A549 (cell line): ENCODE results near the gene GREB1.

Experiments
- POLR2AphosphoS2 ChIP-seq: conservative IDR thresholded peaks from 2 replicates; pipeline ENCODE4 v1.6.1; 2012; ENCODE audit warnings: low read length, improper control_type of control experiment, inconsistent platforms
- SREBF2 ChIP-seq: fragments of 450-650 bp; IDR thresholded peaks from 2 replicates; pipeline ENCODE4 v1.6.1; 2014; ENCODE audit warnings: mild to moderate bottlenecking, moderate library complexity
- ZFP36 ChIP-seq: fragments of 450-650 bp; IDR thresholded peaks from 2 replicates; pipeline ENCODE4 v1.6.1; 2014; ENCODE audit warnings: borderline replicate concordance; ENCODE audit not compliant: partially characterized antibody
- TF ChIP-seq, protein P1 (sequence below): fragments of >200 bp; sonication (Bioruptor Twin); formaldehyde crosslinking; IDR thresholded peaks from 3 replicates; pipeline ENCODE4 v1.5.1; 2016
- TF ChIP-seq, protein P2 (sequence below): fragments of >200 bp; sonication (Bioruptor Twin); formaldehyde crosslinking; IDR thresholded peaks from 2 replicates; pipeline ENCODE4 v1.6.1; 2016

DNA sequence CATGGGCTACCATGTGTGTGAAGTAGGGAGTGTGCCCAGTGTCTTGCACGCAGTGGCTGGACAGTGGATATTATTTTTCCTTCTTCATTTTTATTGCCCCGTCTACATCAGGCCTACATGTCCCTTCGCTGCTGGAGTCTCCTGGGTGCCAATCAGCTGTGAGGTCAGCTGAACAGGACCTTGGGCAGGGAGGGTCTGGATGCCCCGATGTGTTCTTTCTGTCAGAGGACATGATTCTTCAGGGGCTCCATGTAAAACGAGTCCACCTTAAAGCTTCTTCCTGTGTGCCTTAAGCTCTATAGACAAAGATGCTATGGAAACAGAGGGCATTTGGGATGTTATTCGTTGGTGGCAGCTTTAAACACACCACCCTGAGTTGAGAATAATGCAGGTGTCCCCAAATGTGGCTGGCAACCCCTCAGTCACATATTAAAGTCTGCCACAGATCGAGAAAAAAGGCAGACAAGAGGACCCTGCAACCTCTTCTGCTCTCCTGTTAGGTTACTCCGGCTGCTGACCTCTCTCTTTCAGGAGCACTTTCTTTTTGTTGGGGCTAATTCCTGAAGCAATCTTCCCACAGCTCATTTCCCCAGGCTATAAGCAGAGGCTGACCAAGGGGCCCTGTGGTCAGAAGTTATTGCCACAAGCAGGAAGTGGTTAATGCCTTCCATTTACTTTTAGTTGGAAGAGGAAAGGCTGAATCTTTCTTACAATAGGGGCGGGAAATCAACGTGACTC lies 20.0 kb downstream of the GREB1 start:
- TF ChIP-seq SREBF2 (no peak), ZFP36 (no peak), POLR2AphosphoS2 (no peak)
- TF ChIP-seq, protein P1, sequence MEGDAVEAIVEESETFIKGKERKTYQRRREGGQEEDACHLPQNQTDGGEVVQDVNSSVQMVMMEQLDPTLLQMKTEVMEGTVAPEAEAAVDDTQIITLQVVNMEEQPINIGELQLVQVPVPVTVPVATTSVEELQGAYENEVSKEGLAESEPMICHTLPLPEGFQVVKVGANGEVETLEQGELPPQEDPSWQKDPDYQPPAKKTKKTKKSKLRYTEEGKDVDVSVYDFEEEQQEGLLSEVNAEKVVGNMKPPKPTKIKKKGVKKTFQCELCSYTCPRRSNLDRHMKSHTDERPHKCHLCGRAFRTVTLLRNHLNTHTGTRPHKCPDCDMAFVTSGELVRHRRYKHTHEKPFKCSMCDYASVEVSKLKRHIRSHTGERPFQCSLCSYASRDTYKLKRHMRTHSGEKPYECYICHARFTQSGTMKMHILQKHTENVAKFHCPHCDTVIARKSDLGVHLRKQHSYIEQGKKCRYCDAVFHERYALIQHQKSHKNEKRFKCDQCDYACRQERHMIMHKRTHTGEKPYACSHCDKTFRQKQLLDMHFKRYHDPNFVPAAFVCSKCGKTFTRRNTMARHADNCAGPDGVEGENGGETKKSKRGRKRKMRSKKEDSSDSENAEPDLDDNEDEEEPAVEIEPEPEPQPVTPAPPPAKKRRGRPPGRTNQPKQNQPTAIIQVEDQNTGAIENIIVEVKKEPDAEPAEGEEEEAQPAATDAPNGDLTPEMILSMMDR = no peak
- TF ChIP-seq, protein P2, sequence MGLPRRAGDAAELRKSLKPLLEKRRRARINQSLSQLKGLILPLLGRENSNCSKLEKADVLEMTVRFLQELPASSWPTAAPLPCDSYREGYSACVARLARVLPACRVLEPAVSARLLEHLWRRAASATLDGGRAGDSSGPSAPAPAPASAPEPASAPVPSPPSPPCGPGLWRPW = no peak
